SK-N-SH (cell line): ENCODE data around the gene RAD51B. TPM values are rescaled to one million over a fixed set of nuclear protein-coding genes. Genes with fewer than 3 reads are reported as not detected.

Experiments
- CTCF ChIA-PET: fragments of 300-600, 350-600 bp; formaldehyde crosslinking; extraction: SDS; loops from one replicate; lab custom pipeline; 2021; lab: Yijun Ruan, JAX
- POLR2A ChIA-PET: fragments of 350-600 bp; sonication (Branson Sonifier 250); formaldehyde crosslinking; extraction: SDS; loops from one replicate; lab custom pipeline; 2020; ENCODE audit warnings: antibody characterized with exemption, inconsistent platforms; lab: Yijun Ruan, JAX
- DNase-seq: peaks from one replicate; pipeline ENCODE4 v3.0.0; 2012
- H2AFZ ChIP-seq: fragments of 200-600 bp; sonication (generic); 2 replicates; pipeline ENCODE4 v1.8.1; 2016; ENCODE audit warnings: antibody characterized with exemption, mild to moderate bottlenecking, low read depth
- H3F3A ChIP-seq: fragments of 200-600 bp; sonication (generic); replicated peaks from 2 replicates; pipeline ENCODE3; 2016; ENCODE audit warnings: antibody characterized with exemption, mild to moderate bottlenecking; ENCODE audit not compliant: insufficient read depth
- H3K27ac ChIP-seq, 2 experiments: fragments of 200-500 bp in 1 of 2; fragments of 200-600 bp in 1 of 2; sonication (Bioruptor generic) in 1 of 2; sonication (generic), shearing (Covaris generic) in 1 of 2; 2 replicates each; pipeline versions ENCODE4 v1.5.1 to v1.6.1; 2014 to 2016; ENCODE audit warnings: low read depth in 2 of 2, inconsistent platforms in 1 of 2, low read length in 1 of 2, mild to moderate bottlenecking in 1 of 2, mixed read lengths in 1 of 2
- H3K27me3 ChIP-seq: fragments of 200-600 bp; sonication (generic), shearing (Covaris generic); 2 replicates; pipeline ENCODE4 v1.6.1; 2016; ENCODE audit warnings: mixed run types; ENCODE audit not compliant: insufficient read depth
- H3K36me3 ChIP-seq, 2 experiments: fragments of 200-500 bp in 1 of 2; fragments of 200-600 bp in 1 of 2; sonication (Bioruptor generic) in 1 of 2; sonication (generic) in 1 of 2; replicated peaks in 1 of 2; 2 replicates each; pipeline versions ENCODE3 to v1.5.1; 2014 to 2016; ENCODE audit warnings: low read length in 1 of 2, mild to moderate bottlenecking in 1 of 2; ENCODE audit not compliant: insufficient read depth in 2 of 2, control insufficient read depth in 1 of 2
- H3K4me1 ChIP-seq, 2 experiments: fragments of 200-500 bp in 1 of 2; fragments of 200-600 bp in 1 of 2; sonication (Bioruptor generic) in 1 of 2; sonication (generic), shearing (Covaris generic) in 1 of 2; 2 replicates each; pipeline versions ENCODE4 v1.5.1 to v1.6.1; 2014 to 2016; ENCODE audit warnings: low read depth in 1 of 2, low read length in 1 of 2, mixed run types in 1 of 2; ENCODE audit not compliant: insufficient read depth in 2 of 2, control insufficient read depth in 1 of 2
- H3K4me2 ChIP-seq: fragments of 200-600 bp; sonication (generic), shearing (Covaris generic); 2 replicates; pipeline ENCODE4 v1.6.1; 2017; ENCODE audit warnings: mixed run types
- H3K4me3 ChIP-seq, 2 experiments: fragments of 200-500 bp in 1 of 2; fragments of 200-600 bp in 1 of 2; sonication (Bioruptor generic) in 1 of 2; sonication (generic), shearing (Covaris generic) in 1 of 2; 2 replicates each; pipeline versions ENCODE4 v1.5.1 to v1.8.1; 2014 to 2016; ENCODE audit warnings: low read depth in 2 of 2, inconsistent platforms in 1 of 2, low read length in 1 of 2, mild to moderate bottlenecking in 1 of 2, mixed read lengths in 1 of 2, moderate library complexity in 1 of 2
- H3K79me2 ChIP-seq: fragments of 200-600 bp; sonication (generic); 2 replicates; pipeline ENCODE4 v1.8.1; 2017; ENCODE audit warnings: mild to moderate bottlenecking; ENCODE audit not compliant: insufficient read depth
- H3K9ac ChIP-seq: fragments of 200-600 bp; sonication (generic); 2 replicates; pipeline ENCODE4 v1.6.1; 2017; ENCODE audit warnings: mixed run types
- H3K9me2 ChIP-seq: fragments of 200-600 bp; sonication (generic); 2 replicates; pipeline ENCODE4 v1.6.1; 2017; ENCODE audit warnings: mixed run types
- H3K9me3 ChIP-seq: fragments of 200-600 bp; sonication (generic); 2 replicates; pipeline ENCODE4 v1.6.1; 2017; ENCODE audit warnings: mixed run types, mild to moderate bottlenecking, moderate library complexity
- H4K20me1 ChIP-seq: fragments of 200-600 bp; sonication (generic); 2 replicates; pipeline ENCODE4 v1.6.1; 2017; ENCODE audit warnings: mild to moderate bottlenecking, mixed run types; ENCODE audit not compliant: insufficient read depth
- CHD2 ChIP-seq: fragments of 150-350 bp; IDR thresholded peaks from 2 replicates; pipeline ENCODE4 v1.6.1; 2018; ENCODE audit warnings: low read length; ENCODE audit not compliant: partially characterized antibody
- CTCF ChIP-seq: fragments of 200-600 bp; sonication (generic); IDR thresholded peaks from 2 replicates; pipeline ENCODE4 v1.6.1; 2017; ENCODE audit warnings: antibody characterized with exemption, mild to moderate bottlenecking, moderate library complexity
- EP300 ChIP-seq, 2 experiments: IDR thresholded peaks; 2 replicates each; pipeline versions ENCODE4 v1.4.0 to v1.6.1; 2012; ENCODE audit warnings: borderline replicate concordance in 1 of 2, low read depth in 1 of 2, low read length in 1 of 2
- JUND ChIP-seq: IDR thresholded peaks from 2 replicates; pipeline ENCODE4 v1.4.0; 2012
- MAX ChIP-seq: IDR thresholded peaks from 2 replicates; pipeline ENCODE4 v1.4.0; 2012; ENCODE audit warnings: low read depth
- MXI1 ChIP-seq: IDR thresholded peaks from 2 replicates; pipeline ENCODE4 v1.6.1; 2012; ENCODE audit warnings: mild to moderate bottlenecking, low read depth, low read length, improper control_type of control experiment
- PBX3 ChIP-seq: IDR thresholded peaks from 2 replicates; pipeline ENCODE4; 2012
- POLR2AphosphoS5 ChIP-seq: IDR thresholded peaks from 2 replicates; pipeline ENCODE4 v1.6.1; 2012; ENCODE audit warnings: low read depth, low read length
- RAD21 ChIP-seq: IDR thresholded peaks from 2 replicates; pipeline ENCODE4 v1.6.1; 2012; ENCODE audit warnings: mild to moderate bottlenecking, low read length
- RXRA ChIP-seq: IDR thresholded peaks from 2 replicates; pipeline ENCODE4 v1.4.0; 2012; ENCODE audit warnings: low read depth, mild to moderate bottlenecking, borderline replicate concordance
- SMC3 ChIP-seq: IDR thresholded peaks from 2 replicates; pipeline ENCODE4 v1.6.1; 2012; ENCODE audit warnings: low read depth, low read length, improper control_type of control experiment
- TAF1 ChIP-seq: IDR thresholded peaks from 2 replicates; pipeline ENCODE4 v1.6.1; 2012; ENCODE audit warnings: low read depth, mild to moderate bottlenecking, low read length, moderate library complexity, borderline replicate concordance
- TCF12 ChIP-seq: IDR thresholded peaks from 2 replicates; pipeline ENCODE4 v1.4.0; 2012
- TEAD4 ChIP-seq: IDR thresholded peaks from 2 replicates; pipeline ENCODE4 v1.4.0; 2012; ENCODE audit warnings: mild to moderate bottlenecking, borderline replicate concordance; ENCODE audit not compliant: insufficient read depth
- USF1 ChIP-seq: IDR thresholded peaks from 2 replicates; pipeline ENCODE4 v1.4.0; 2012; ENCODE audit warnings: low read depth, borderline replicate concordance
- WGBS: methylation state at CpG from one replicate; pipeline ENCODE4 v1.1.6; 2017; ENCODE audit warnings: low lambda C conversion rate; 5-methylcytosine and 5-hydroxymethylcytosine counted together
- polyA plus RNA-seq, 3 experiments: library from polyadenylated mRNA; depleted of rRNA; stranded (reverse); fragments of >200 nt; gene quantifications; 2 replicates each; pipeline ENCODE4 v1.2.3, GENCODE V29; 2012

Gene RAD51B
- polyA plus RNA-seq, 1 of the 3 experiments (the other 2 are of a cell fraction): 6.0 TPM

GRCh38 chr14:68231898-68232297 is 412.3 kb downstream of the RAD51B start:
- Histone ChIP-seq H3K4me3 (peak overlapping the region in 1 of 2 experiments; percentile 10; a peak in 1 of 4 replicates), H3K27ac (peak overlapping the region; percentile 94 to 98), H3K9me2 (no peaks in the 10 kb centered on the region), H3K4me1 (peaks cover 0 to 25% of the 10 kb centered on the region in 2 experiments; a peak in 3 of 4 replicates), H4K20me1 (no peaks in the 10 kb centered on the region), H2AFZ (no peak overlapping the region), H3K9me3 (no peaks in the 10 kb centered on the region), H3K79me2 (no peaks in the 10 kb centered on the region)
- 8% methylated on average over 1 of the region's 1 CpG for WGBS
- CTCF ChIA-PET: no interaction called here
- TF ChIP-seq JUND (peak; percentile 15; the same call in 1 of the 2 replicates), TCF12 (peak; percentile 27; the same call in 1 of the 2 replicates), PBX3 (peak; percentile 48; the same call in 1 of the 2 replicates), CTCF (peak; percentile 23; the same call in 1 of the 2 replicates), EP300 (IDR thresholded peaks at IDR 0.05; ENCODE audit: borderline replicate concordance in 1 of 2, low read depth in 1 of 2, low read length in 1 of 2) (peak in 1 of 2 experiments; percentile 33; a peak in 1 of 4 replicates), SMC3 (no peak), MXI1 (no peak)
- TF ChIP-seq, all 33 proteins: peak for 5
- Histone ChIP-seq H3K27me3 (no peaks in the 10 kb centered on the region), H3K4me2 (peak overlapping the region; percentile 47), H3K36me3 (no peaks in the 10 kb centered on the region), H3F3A (peaks cover 32% of the 10 kb centered on the region), H3K9ac (peak overlapping the region; percentile 62)
- no peak for DNase-seq
- POLR2A ChIA-PET: no interaction called here

GRCh38 chr14:68232300-68233055 is 412.9 kb downstream of the RAD51B start:
- H3K9me2 ChIP-seq: no peaks in the 10 kb centered on the region
- H3K9me3 ChIP-seq: no peaks in the 10 kb centered on the region
- no peaks in the 10 kb centered on the region for H3K36me3 ChIP-seq
- CTCF ChIA-PET: interaction anchor here (1.1 to 1.4 kb wide), 5 partner anchors 12 to 631 kb away, joined by 3 to 5 read pairs (median 4); no protein-coding TSS in a partner anchor
- peak overlapping the region; percentile 94 to 98 for H3K27ac ChIP-seq
- DNase-seq: no peak
- no peak overlapping the region for H2AFZ ChIP-seq
- no peaks in the 10 kb centered on the region for H3K27me3 ChIP-seq
- H3F3A ChIP-seq: peaks cover 32% of the 10 kb centered on the region
- no peaks in the 10 kb centered on the region for H3K79me2 ChIP-seq
- 11% methylated on average over 2 of the region's 2 CpGs for WGBS
- H3K9ac ChIP-seq: peak overlapping the region; percentile 62
- POLR2A ChIA-PET: no interaction called here
- peak overlapping the region in 1 of 2 experiments; percentile 10; a peak in 1 of 4 replicates for H3K4me3 ChIP-seq
- H3K4me2 ChIP-seq: peak overlapping the region; percentile 47; the same call in 1 of the 2 replicates
- H4K20me1 ChIP-seq: no peaks in the 10 kb centered on the region
- H3K4me1 ChIP-seq: peaks cover 0 to 25% of the 10 kb centered on the region in 2 experiments; a peak in 3 of 4 replicates
- TF ChIP-seq TEAD4: peak; percentile 91; the same call in 1 of the 2 replicates
- TF ChIP-seq CHD2: no peak
- TF ChIP-seq SMC3: no peak
- TF ChIP-seq MAX: peak; percentile 82; the same call in 1 of the 2 replicates
- 0 out of 2 replicates have a peak, but pooled peaks have one; percentile 5 for TF ChIP-seq TAF1
- peak; percentile 95 for TF ChIP-seq RXRA
- peak; percentile 94 for TF ChIP-seq PBX3
- 0 out of 2 replicates have a peak, but pooled peaks have one; percentile 4 for TF ChIP-seq RAD21
- TF ChIP-seq TCF12: peak; percentile 95
- TF ChIP-seq POLR2AphosphoS5: peak; percentile 74
- 0 out of 2 replicates have a peak, but pooled peaks have one; percentile 5 for TF ChIP-seq USF1
